Liver (tissue), 9 donors: ENCODE measurements around the gene UBR1. TPM values are rescaled to one million over a fixed set of nuclear protein-coding genes. Genes with fewer than 3 reads are reported as not detected.

Source experiments
- DNase-seq: peaks from one replicate; pipeline ENCODE4 v3.0.0-alpha.2; 2017; ENCODE audit warnings: low spot score
- H3K27ac ChIP-seq, 2 donors: one replicate each; pipeline ENCODE4 v1.7.0; 2013; ENCODE audit warnings: inconsistent platforms in 2 of 2, low read length in 2 of 2, control low read depth in 1 of 2, low read depth in 1 of 2, mild to moderate bottlenecking in 1 of 2
- H3K27me3 ChIP-seq, 4 donors: one replicate each; pipeline versions ENCODE4 v1.6.1 to v1.7.0; 2013; ENCODE audit warnings: low read length in 3 of 4, inconsistent platforms in 1 of 4, mild to moderate bottlenecking in 1 of 4, moderate library complexity in 1 of 4; ENCODE audit not compliant: control insufficient read depth in 4 of 4, insufficient read depth in 4 of 4
- H3K36me3 ChIP-seq, 4 donors: one replicate each; pipeline versions ENCODE4 v1.6.1 to v1.7.0; 2013; ENCODE audit warnings: low read length in 3 of 4, mild to moderate bottlenecking in 3 of 4, low read depth in 1 of 4, moderate library complexity in 1 of 4; ENCODE audit not compliant: control insufficient read depth in 4 of 4, insufficient read depth in 3 of 4
- H3K4me1 ChIP-seq, 4 donors: one replicate each; pipeline versions ENCODE4 v1.6.1 to v1.7.0; 2013; ENCODE audit warnings: low read length in 3 of 4, mild to moderate bottlenecking in 3 of 4, moderate library complexity in 1 of 4; ENCODE audit not compliant: control insufficient read depth in 4 of 4, insufficient read depth in 4 of 4
- H3K4me3 ChIP-seq, 3 donors: one replicate each; pipeline versions ENCODE4 v1.6.1 to v1.7.0; 2013; ENCODE audit warnings: low read length in 3 of 3, control low read depth in 1 of 3, low read depth in 1 of 3, mild to moderate bottlenecking in 1 of 3
- H3K9ac ChIP-seq, 2 donors: one replicate each; pipeline ENCODE4 v1.7.0; 2013; ENCODE audit warnings: low read length in 2 of 2, mild to moderate bottlenecking in 2 of 2, moderate library complexity in 2 of 2, control low read depth in 1 of 2, low read depth in 1 of 2
- H3K9me3 ChIP-seq, 4 donors: one replicate each; pipeline versions ENCODE4 v1.6.1 to v1.7.0; 2013; ENCODE audit warnings: low read length in 3 of 4; ENCODE audit not compliant: control insufficient read depth in 4 of 4
- EGR1 ChIP-seq, 2 donors: IDR thresholded peaks; 2 replicates each; pipeline ENCODE4 v1.6.1; 2016 to 2018; ENCODE audit warnings: antibody characterized with exemption in 2 of 2, low read depth in 2 of 2
- FOXA1 ChIP-seq: IDR thresholded peaks from 2 replicates; pipeline ENCODE4 v1.6.1; 2016; ENCODE audit warnings: antibody characterized with exemption
- FOXA2 ChIP-seq: IDR thresholded peaks from 2 replicates; pipeline ENCODE4 v1.6.1; 2016; ENCODE audit warnings: antibody characterized with exemption
- GABPA ChIP-seq, 2 donors: IDR thresholded peaks in 1 of 2; conservative IDR thresholded peaks in 1 of 2; 2 replicates each; pipeline ENCODE4 v1.6.1; 2016; ENCODE audit warnings: antibody characterized with exemption in 2 of 2, mild to moderate bottlenecking in 1 of 2, moderate library complexity in 1 of 2
- HNF4A ChIP-seq, 2 donors: conservative IDR thresholded peaks; 2 replicates each; pipeline ENCODE4 v1.6.1; 2016; ENCODE audit warnings: antibody characterized with exemption in 2 of 2, mild to moderate bottlenecking in 2 of 2
- HNF4G ChIP-seq: IDR thresholded peaks from 2 replicates; pipeline ENCODE4 v1.6.1; 2016; ENCODE audit warnings: antibody characterized with exemption
- JUND ChIP-seq, 2 donors: IDR thresholded peaks; 2 replicates each; pipeline ENCODE4 v1.6.1; 2016; ENCODE audit warnings: antibody characterized with exemption in 2 of 2
- NR2F2 ChIP-seq: IDR thresholded peaks from 2 replicates; pipeline ENCODE4 v1.6.1; 2016; ENCODE audit warnings: antibody characterized with exemption
- RAD21 ChIP-seq, 2 donors: IDR thresholded peaks; 2 replicates each; pipeline ENCODE4 v1.6.1; 2016; ENCODE audit warnings: antibody characterized with exemption in 2 of 2, mild to moderate bottlenecking in 2 of 2
- RXRA ChIP-seq, 2 donors: IDR thresholded peaks; 2 replicates each; pipeline ENCODE4 v1.6.1; 2017 to 2018; ENCODE audit warnings: antibody characterized with exemption in 2 of 2, mild to moderate bottlenecking in 1 of 2
- SP1 ChIP-seq: IDR thresholded peaks from 2 replicates; pipeline ENCODE4 v1.6.1; 2018; ENCODE audit warnings: antibody characterized with exemption, mild to moderate bottlenecking
- TAF1 ChIP-seq: conservative IDR thresholded peaks from 2 replicates; pipeline ENCODE4 v1.6.1; 2016; ENCODE audit warnings: antibody characterized with exemption, mild to moderate bottlenecking
- YY1 ChIP-seq: IDR thresholded peaks from 2 replicates; pipeline ENCODE4 v1.6.1; 2016; ENCODE audit warnings: antibody characterized with exemption, mild to moderate bottlenecking
- WGBS: extraction: QIAGEN DNeasy Blood & Tissue Kit; methylation state at CpG from one replicate; pipeline ENCODE4 v1.1.7; 2013; 5-methylcytosine and 5-hydroxymethylcytosine counted together
- polyA plus RNA-seq, 2 donors: library from polyadenylated mRNA; stranded (reverse) in 1 of 2; unstranded in 1 of 2; fragments of 200-250 nt in 1 of 2; fragments of >200 nt in 1 of 2; fragmentation: Nextera tagmentation in 1 of 2; extraction: Ambion mirVana in 1 of 2; gene quantifications; one replicate each; pipeline versions ENCODE4 v1.2.1 to v1.2.3, GENCODE V29; 2013 to 2015
- total RNA-seq, 2 donors: library from RNA; depleted of rRNA; stranded (reverse); fragments of >200 nt; gene quantifications; one replicate each; pipeline ENCODE4 v1.2.3, GENCODE V29; 2014
- TF ChIP-seq, protein P1 (sequence below): IDR thresholded peaks from 2 replicates; pipeline ENCODE4 v1.6.1; 2016; ENCODE audit warnings: antibody characterized with exemption, mild to moderate bottlenecking
- TF ChIP-seq, protein P2 (sequence below): fragments of 150-350 bp; IDR thresholded peaks from 2 replicates; pipeline ENCODE4 v1.5.1; 2017; ENCODE audit warnings: improper control_type of control experiment, low read depth, low read length; ENCODE audit not compliant: missing input control
- TF ChIP-seq, protein P3 (sequence below): IDR thresholded peaks from 2 replicates; pipeline ENCODE4 v1.6.1; 2016; ENCODE audit warnings: antibody characterized with exemption
- TF ChIP-seq, protein P4 (sequence below): IDR thresholded peaks from 2 replicates; pipeline ENCODE4 v1.6.1; 2016; ENCODE audit warnings: antibody characterized with exemption
- TF ChIP-seq, protein P5 (sequence below): IDR thresholded peaks from 2 replicates; pipeline ENCODE4 v1.6.1; 2016; ENCODE audit warnings: antibody characterized with exemption
- donor health status: healthy.
- donor health status: healthy.
- donor health status: healthy.
- donor health status: healthy.
- donor health status: healthy.

UBR1 gene
- total and polyA plus RNA-seq, 4 donors = 3.7 to 25.3 (median 10.9) TPM

DNA sequence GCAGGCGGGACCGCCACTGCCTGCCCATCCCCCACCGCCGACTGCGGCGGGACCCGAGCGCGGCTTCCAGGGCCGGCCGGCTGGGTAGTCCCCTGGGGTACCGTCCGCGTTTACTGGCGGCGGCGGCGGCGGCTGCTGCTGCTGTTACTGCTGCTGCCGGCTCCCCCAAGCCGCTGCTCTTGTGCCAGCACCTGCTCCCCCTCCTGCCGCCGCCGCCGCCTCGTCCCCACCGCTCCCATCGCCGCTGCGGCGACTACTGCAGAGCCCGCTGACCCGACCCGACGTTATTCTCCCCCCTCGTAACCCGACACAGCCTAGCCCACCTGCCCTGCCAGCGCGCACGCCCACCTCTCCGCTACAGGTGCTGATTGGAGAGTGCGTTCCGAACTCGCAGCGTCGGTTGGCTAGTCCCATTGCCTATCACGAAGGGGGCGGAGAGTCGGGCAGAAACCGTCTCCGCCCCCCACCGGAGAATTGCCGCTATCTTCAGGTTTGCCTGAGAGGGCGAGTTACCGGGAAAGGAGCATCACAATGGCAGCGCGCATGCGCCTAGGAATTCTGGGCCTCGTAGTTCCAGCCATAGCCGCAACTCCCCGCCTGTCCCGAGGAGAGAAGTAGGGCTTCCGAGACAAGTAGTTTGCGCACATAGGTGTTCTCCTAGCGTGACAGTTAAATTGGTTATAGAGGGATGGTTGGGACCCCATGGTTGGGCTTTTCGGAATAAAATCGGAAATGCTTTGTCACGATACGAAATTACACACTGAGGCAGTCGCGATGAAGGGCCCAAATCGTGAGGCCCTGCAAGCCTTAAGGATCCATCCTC is 185.1 kb downstream of the UBR1 start, which contains the start of gene TTBK2:
Gene TTBK2 (minus strand): TSS at position 260 of the 823 bp plus-strand sequence. CDS start 42,161 bp downstream, outside the sequence.
- H3K36me3 ChIP-seq = no peaks in the 10 kb centered on the region
- H3K27me3 ChIP-seq = no peaks in the 10 kb centered on the region
- H3K4me1 ChIP-seq = peaks cover 0 to 19% (median 10%) of the 10 kb centered on the region in 4 donors
- TF ChIP-seq RAD21 (IDR thresholded peaks at IDR 0.05) (peak; percentile 34 to 38), TAF1 (no peak), FOXA2 (no peak), SP1 (peak; percentile 100), EGR1 (IDR thresholded peaks at IDR 0.05; ENCODE audit: low read depth in 2 of 2) (no peak), HNF4A (conservative IDR thresholded peaks at IDR 0.05) (no peak), NR2F2 (peak; percentile 18), YY1 (peak; percentile 92), GABPA (IDR thresholded peaks at IDR 0.05 in 1 of 2, conservative IDR thresholded peaks at IDR 0.05 in 1 of 2) (peak in 1 of 2 donors; percentile 55), RXRA (IDR thresholded peaks at IDR 0.05) (peak; percentile 42 to 59), HNF4G (no peak), FOXA1 (no peak), JUND (IDR thresholded peaks at IDR 0.05) (peak in 1 of 2 donors; percentile 20)
- TF ChIP-seq, protein P1, sequence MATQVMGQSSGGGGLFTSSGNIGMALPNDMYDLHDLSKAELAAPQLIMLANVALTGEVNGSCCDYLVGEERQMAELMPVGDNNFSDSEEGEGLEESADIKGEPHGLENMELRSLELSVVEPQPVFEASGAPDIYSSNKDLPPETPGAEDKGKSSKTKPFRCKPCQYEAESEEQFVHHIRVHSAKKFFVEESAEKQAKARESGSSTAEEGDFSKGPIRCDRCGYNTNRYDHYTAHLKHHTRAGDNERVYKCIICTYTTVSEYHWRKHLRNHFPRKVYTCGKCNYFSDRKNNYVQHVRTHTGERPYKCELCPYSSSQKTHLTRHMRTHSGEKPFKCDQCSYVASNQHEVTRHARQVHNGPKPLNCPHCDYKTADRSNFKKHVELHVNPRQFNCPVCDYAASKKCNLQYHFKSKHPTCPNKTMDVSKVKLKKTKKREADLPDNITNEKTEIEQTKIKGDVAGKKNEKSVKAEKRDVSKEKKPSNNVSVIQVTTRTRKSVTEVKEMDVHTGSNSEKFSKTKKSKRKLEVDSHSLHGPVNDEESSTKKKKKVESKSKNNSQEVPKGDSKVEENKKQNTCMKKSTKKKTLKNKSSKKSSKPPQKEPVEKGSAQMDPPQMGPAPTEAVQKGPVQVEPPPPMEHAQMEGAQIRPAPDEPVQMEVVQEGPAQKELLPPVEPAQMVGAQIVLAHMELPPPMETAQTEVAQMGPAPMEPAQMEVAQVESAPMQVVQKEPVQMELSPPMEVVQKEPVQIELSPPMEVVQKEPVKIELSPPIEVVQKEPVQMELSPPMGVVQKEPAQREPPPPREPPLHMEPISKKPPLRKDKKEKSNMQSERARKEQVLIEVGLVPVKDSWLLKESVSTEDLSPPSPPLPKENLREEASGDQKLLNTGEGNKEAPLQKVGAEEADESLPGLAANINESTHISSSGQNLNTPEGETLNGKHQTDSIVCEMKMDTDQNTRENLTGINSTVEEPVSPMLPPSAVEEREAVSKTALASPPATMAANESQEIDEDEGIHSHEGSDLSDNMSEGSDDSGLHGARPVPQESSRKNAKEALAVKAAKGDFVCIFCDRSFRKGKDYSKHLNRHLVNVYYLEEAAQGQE = no peak
- TF ChIP-seq, protein P2, sequence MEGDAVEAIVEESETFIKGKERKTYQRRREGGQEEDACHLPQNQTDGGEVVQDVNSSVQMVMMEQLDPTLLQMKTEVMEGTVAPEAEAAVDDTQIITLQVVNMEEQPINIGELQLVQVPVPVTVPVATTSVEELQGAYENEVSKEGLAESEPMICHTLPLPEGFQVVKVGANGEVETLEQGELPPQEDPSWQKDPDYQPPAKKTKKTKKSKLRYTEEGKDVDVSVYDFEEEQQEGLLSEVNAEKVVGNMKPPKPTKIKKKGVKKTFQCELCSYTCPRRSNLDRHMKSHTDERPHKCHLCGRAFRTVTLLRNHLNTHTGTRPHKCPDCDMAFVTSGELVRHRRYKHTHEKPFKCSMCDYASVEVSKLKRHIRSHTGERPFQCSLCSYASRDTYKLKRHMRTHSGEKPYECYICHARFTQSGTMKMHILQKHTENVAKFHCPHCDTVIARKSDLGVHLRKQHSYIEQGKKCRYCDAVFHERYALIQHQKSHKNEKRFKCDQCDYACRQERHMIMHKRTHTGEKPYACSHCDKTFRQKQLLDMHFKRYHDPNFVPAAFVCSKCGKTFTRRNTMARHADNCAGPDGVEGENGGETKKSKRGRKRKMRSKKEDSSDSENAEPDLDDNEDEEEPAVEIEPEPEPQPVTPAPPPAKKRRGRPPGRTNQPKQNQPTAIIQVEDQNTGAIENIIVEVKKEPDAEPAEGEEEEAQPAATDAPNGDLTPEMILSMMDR = peak; percentile 18
- TF ChIP-seq, protein P3, sequence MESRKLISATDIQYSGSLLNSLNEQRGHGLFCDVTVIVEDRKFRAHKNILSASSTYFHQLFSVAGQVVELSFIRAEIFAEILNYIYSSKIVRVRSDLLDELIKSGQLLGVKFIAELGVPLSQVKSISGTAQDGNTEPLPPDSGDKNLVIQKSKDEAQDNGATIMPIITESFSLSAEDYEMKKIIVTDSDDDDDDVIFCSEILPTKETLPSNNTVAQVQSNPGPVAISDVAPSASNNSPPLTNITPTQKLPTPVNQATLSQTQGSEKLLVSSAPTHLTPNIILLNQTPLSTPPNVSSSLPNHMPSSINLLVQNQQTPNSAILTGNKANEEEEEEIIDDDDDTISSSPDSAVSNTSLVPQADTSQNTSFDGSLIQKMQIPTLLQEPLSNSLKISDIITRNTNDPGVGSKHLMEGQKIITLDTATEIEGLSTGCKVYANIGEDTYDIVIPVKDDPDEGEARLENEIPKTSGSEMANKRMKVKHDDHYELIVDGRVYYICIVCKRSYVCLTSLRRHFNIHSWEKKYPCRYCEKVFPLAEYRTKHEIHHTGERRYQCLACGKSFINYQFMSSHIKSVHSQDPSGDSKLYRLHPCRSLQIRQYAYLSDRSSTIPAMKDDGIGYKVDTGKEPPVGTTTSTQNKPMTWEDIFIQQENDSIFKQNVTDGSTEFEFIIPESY = no peak
- TF ChIP-seq, protein P4, sequence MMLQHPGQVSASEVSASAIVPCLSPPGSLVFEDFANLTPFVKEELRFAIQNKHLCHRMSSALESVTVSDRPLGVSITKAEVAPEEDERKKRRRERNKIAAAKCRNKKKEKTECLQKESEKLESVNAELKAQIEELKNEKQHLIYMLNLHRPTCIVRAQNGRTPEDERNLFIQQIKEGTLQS = no peak
- TF ChIP-seq, protein P5, sequence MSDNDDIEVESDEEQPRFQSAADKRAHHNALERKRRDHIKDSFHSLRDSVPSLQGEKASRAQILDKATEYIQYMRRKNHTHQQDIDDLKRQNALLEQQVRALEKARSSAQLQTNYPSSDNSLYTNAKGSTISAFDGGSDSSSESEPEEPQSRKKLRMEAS = peak; percentile 45
- under 1% methylated on average over 72 of the region's 72 CpGs for WGBS
- peak within 1 kb of the TSS; percentile 74 to 98 (median 83) for H3K4me3 ChIP-seq
- H3K9me3 ChIP-seq = no peaks in the 10 kb centered on the region
- H3K27ac ChIP-seq = peak within 1 kb of the TSS; percentile 60 to 72
- peak within 1 kb of the TSS; percentile 64 to 77 for H3K9ac ChIP-seq
- peak; percentile 97 for DNase-seq
